Stomach (tissue), 4 donors: ENCODE results near the gene C11orf65.

Source experiments
- CTCF ChIP-seq, 7 experiments: fragments of 450-650 bp in 4 of 7; fragments of 200-600 bp in 3 of 7; sonication (generic) in 3 of 7; IDR thresholded peaks; one replicate each; pipeline ENCODE4 v1.5.1; 2016 to 2019; ENCODE audit warnings: antibody characterized with exemption in 7 of 7, control low read depth in 2 of 7, mild to moderate bottlenecking in 1 of 7
- EP300 ChIP-seq: sonication (generic); formaldehyde crosslinking; IDR thresholded peaks from one replicate; pipeline ENCODE4 v1.6.1; 2017; ENCODE audit warnings: antibody characterized with exemption

- TF ChIP-seq EP300 (no peak), CTCF (IDR thresholded peaks at IDR 0.05) (no peak)
Observed at GRCh38 chr11:108370315-108370714, 97.0 kb downstream of the C11orf65 start.
